HUES48 (cell line): ENCODE data around the gene HOPX.
"Not testable (repeated sequence)": the region's sequence is repeated elsewhere in the genome, so short reads cannot be mapped to it uniquely, and the experiment has no call there.

Source experiments
- H3K27ac ChIP-seq: one replicate; pipeline ENCODE4 v1.7.0; 2013; ENCODE audit warnings: low read depth, low read length, inconsistent platforms
- H3K27me3 ChIP-seq: 2 replicates; pipeline ENCODE4 v1.6.1; 2013; ENCODE audit warnings: mild to moderate bottlenecking, low read length; ENCODE audit not compliant: control insufficient read depth, insufficient read depth
- H3K36me3 ChIP-seq: 2 replicates; pipeline ENCODE4 v1.6.1; 2013; ENCODE audit warnings: low read length; ENCODE audit not compliant: control insufficient read depth, insufficient read depth
- H3K4me1 ChIP-seq: 2 replicates; pipeline ENCODE4 v1.6.1; 2013; ENCODE audit warnings: mild to moderate bottlenecking, low read length; ENCODE audit not compliant: control insufficient read depth, insufficient read depth
- H3K4me3 ChIP-seq: 2 replicates; pipeline ENCODE4 v1.5.1; 2013; ENCODE audit warnings: mild to moderate bottlenecking, low read depth, low read length
- H3K9ac ChIP-seq: 2 replicates; pipeline ENCODE4 v1.6.1; 2013; ENCODE audit warnings: mild to moderate bottlenecking, low read depth, low read length, moderate library complexity
- H3K9me3 ChIP-seq: 2 replicates; pipeline ENCODE4 v1.6.1; 2013; ENCODE audit warnings: low read length; ENCODE audit not compliant: control insufficient read depth, insufficient read depth

Gene HOPX

GRCh38 chr4:56667396-56667795 lies 13.7 kb downstream of the HOPX start:
- peaks cover 31% of the 10 kb centered on the region for H3K27me3 ChIP-seq
- not testable (repeated sequence) for H3K27ac ChIP-seq, H3K4me3 ChIP-seq, H3K4me1 ChIP-seq, H3K9me3 ChIP-seq, H3K9ac ChIP-seq, H3K36me3 ChIP-seq

- Histone ChIP-seq H3K27ac (no peak overlapping the region), H3K9me3 (no peaks in the 10 kb centered on the region), H3K9ac (no peak overlapping the region), H3K4me3 (no peak overlapping the region), H3K27me3 (peaks cover 31% of the 10 kb centered on the region), H3K36me3 (no peaks in the 10 kb centered on the region), H3K4me1 (peaks cover 18% of the 10 kb centered on the region)
Measured at GRCh38 chr4:56666279-56666678, 14.8 kb downstream of the HOPX start.

- H3K9ac ChIP-seq: no peak overlapping the region
- peaks cover 18% of the 10 kb centered on the region for H3K4me1 ChIP-seq
- H3K4me3 ChIP-seq: no peak overlapping the region
- H3K27me3 ChIP-seq: peaks cover 32% of the 10 kb centered on the region
- no peaks in the 10 kb centered on the region for H3K36me3 ChIP-seq
- no peak overlapping the region for H3K27ac ChIP-seq
- H3K9me3 ChIP-seq: no peaks in the 10 kb centered on the region
Measured at GRCh38 chr4:56665781-56666180, 15.3 kb downstream of the HOPX start.

GRCh38 chr4:56662782-56663468 lies 18.2 kb downstream of the HOPX start:
- no peaks in the 10 kb centered on the region for H3K36me3 ChIP-seq
- H3K27me3 ChIP-seq: peaks cover 54% of the 10 kb centered on the region
- no peak overlapping the region for H3K4me3 ChIP-seq
- H3K9ac ChIP-seq: no peak overlapping the region
- H3K27ac ChIP-seq: peak overlapping the region; percentile 38
- H3K9me3 ChIP-seq: no peaks in the 10 kb centered on the region
- H3K4me1 ChIP-seq: peaks cover 18% of the 10 kb centered on the region

- Histone ChIP-seq H3K27ac (no peak overlapping the region), H3K27me3 (peaks cover 69% of the 10 kb centered on the region), H3K9ac (no peak overlapping the region), H3K4me3 (no peak overlapping the region), H3K9me3 (no peaks in the 10 kb centered on the region), H3K36me3 (no peaks in the 10 kb centered on the region), H3K4me1 (peaks cover 18% of the 10 kb centered on the region)
Measured at GRCh38 chr4:56659946-56660345, 21.1 kb downstream of the HOPX start.

GRCh38 chr4:56658528-56658927 lies 22.6 kb downstream of the HOPX start:
- no peak overlapping the region for H3K4me3 ChIP-seq
- H3K4me1 ChIP-seq: peaks cover 18% of the 10 kb centered on the region
- no peaks in the 10 kb centered on the region for H3K9me3 ChIP-seq
- H3K27ac ChIP-seq: no peak overlapping the region
- H3K9ac ChIP-seq: no peak overlapping the region
- peaks cover 73% of the 10 kb centered on the region for H3K27me3 ChIP-seq
- H3K36me3 ChIP-seq: no peaks in the 10 kb centered on the region

- H3K4me3 ChIP-seq: no peak overlapping the region
- no peak overlapping the region for H3K27ac ChIP-seq
- H3K9ac ChIP-seq: no peak overlapping the region
- H3K27me3 ChIP-seq: peaks cover 74% of the 10 kb centered on the region
- H3K4me1 ChIP-seq: peaks cover 12% of the 10 kb centered on the region
- no peaks in the 10 kb centered on the region for H3K9me3 ChIP-seq
- H3K36me3 ChIP-seq: no peaks in the 10 kb centered on the region
Measured at GRCh38 chr4:56657818-56658217, 23.3 kb downstream of the HOPX start.

GRCh38 chr4:56657128-56657527 lies 24.0 kb downstream of the HOPX start:
- Histone ChIP-seq H3K4me1 (peaks cover 6% of the 10 kb centered on the region), H3K36me3 (no peaks in the 10 kb centered on the region), H3K9ac (no peak overlapping the region), H3K27ac (no peak overlapping the region), H3K9me3 (no peaks in the 10 kb centered on the region), H3K4me3 (no peak overlapping the region), H3K27me3 (peaks cover 81% of the 10 kb centered on the region)

GRCh38 chr4:56656346-56656643 lies 24.8 kb downstream of the HOPX start:
- peaks cover 85% of the 10 kb centered on the region for H3K27me3 ChIP-seq
- H3K36me3 ChIP-seq: no peaks in the 10 kb centered on the region
- no peaks in the 10 kb centered on the region for H3K4me1 ChIP-seq
- H3K4me3 ChIP-seq: peak overlapping the region; percentile 74
- no peak overlapping the region for H3K27ac ChIP-seq
- H3K9ac ChIP-seq: no peak overlapping the region
- no peaks in the 10 kb centered on the region for H3K9me3 ChIP-seq

GRCh38 chr4:56655627-56656345 lies 25.3 kb downstream of the HOPX start:
- Histone ChIP-seq H3K9ac (no peak overlapping the region), H3K4me3 (peak overlapping the region; percentile 74), H3K27me3 (peaks cover 84% of the 10 kb centered on the region)

GRCh38 chr4:56655209-56655626 lies 25.9 kb downstream of the HOPX start:
- Histone ChIP-seq H3K4me3 (peak overlapping the region; percentile 74), H3K27me3 (peaks cover 85% of the 10 kb centered on the region), H3K4me1 (no peaks in the 10 kb centered on the region), H3K36me3 (no peaks in the 10 kb centered on the region), H3K9ac (no peak overlapping the region), H3K27ac (no peak overlapping the region), H3K9me3 (no peaks in the 10 kb centered on the region)

More at GRCh38 chr4:56655627-56656345, 25.3 kb downstream of the HOPX start:
- no peaks in the 10 kb centered on the region for H3K9me3 ChIP-seq
- H3K36me3 ChIP-seq: no peaks in the 10 kb centered on the region
- no peak overlapping the region for H3K27ac ChIP-seq
- no peaks in the 10 kb centered on the region for H3K4me1 ChIP-seq
